GM21390 (cell line): ENCODE data around the gene MAP2K2.
"Not testable (repeated sequence)": the region's sequence is repeated elsewhere in the genome, so short reads cannot be mapped to it uniquely, and the experiment has no call there.

Experiments
- ATAC-seq: cut with Tn5 transposase; IDR thresholded peaks from one replicate; pipeline ENCODE4 v1.9.1; 2021; ENCODE audit not compliant: unreplicated experiment

MAP2K2 gene

GRCh38 chr19:4134351-4134750 is 10.4 kb upstream of the MAP2K2 start:
- no peak for ATAC-seq

GRCh38 chr19:4130744-4131438 is 7.0 kb upstream of the MAP2K2 start:
- no peak for ATAC-seq

- not testable (repeated sequence) for ATAC-seq
These were observed 5.1 kb upstream of the MAP2K2 start for GRCh38 chr19:4129050-4129449.

- ATAC-seq, result not testable (repeated sequence)
These were observed 3.4 kb upstream of the MAP2K2 start for GRCh38 chr19:4127322-4127721.

- no peak for ATAC-seq
These were observed 716 bp upstream of the MAP2K2 start for GRCh38 chr19:4124638-4125037.

DNA sequence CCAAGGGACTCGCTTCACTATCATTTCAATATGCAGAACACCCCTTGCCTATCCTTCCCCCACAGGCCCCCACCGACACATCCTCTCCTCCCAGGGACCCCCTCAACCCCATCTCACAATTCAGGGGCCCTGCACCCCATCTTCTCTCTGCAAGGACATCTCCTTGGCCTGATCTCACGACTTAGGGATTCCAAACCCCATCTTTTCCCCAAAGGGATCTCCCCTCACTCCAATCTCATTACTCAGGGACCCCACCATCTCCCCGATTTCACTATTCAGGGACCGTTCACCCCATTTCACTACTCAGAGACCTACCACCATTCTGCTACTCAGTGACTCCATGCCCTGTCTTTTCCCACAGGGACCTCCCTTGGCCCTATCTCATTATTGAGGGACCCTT is 1.4 kb downstream of the MAP2K2 start:
- ATAC-seq, result no peak

DNA sequence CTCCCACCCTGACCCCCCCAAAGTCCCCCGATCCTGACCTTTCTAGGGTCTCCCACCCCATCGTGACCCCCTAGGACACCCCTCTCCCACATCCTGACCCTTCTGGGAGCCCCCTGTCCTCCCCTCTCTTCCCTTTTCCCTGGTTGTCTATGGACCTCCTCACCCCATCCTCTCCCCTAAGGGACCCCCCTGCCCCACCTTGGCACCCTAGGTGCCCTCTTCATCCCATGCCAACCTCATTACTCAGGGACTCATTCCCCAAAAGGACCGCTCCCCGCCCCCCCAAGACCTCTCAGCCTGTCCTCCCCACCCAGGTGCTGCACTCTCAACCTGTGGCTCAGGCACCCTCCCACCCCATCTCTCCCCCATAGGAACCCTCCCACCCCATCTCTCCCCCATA is 2.1 kb downstream of the MAP2K2 start:
- ATAC-seq, result no peak

- no peak for ATAC-seq
These were observed 2.7 kb downstream of the MAP2K2 start for GRCh38 chr19:4121273-4121612.

- ATAC-seq, result no peak
These were observed 3.2 kb downstream of the MAP2K2 start for GRCh38 chr19:4120559-4121272.

- ATAC-seq, result no peak
These were observed 4.2 kb downstream of the MAP2K2 start for GRCh38 chr19:4119763-4120162.

- ATAC-seq, result no peak
These were observed 8.0 kb downstream of the MAP2K2 start for GRCh38 chr19:4115818-4116385.

DNA sequence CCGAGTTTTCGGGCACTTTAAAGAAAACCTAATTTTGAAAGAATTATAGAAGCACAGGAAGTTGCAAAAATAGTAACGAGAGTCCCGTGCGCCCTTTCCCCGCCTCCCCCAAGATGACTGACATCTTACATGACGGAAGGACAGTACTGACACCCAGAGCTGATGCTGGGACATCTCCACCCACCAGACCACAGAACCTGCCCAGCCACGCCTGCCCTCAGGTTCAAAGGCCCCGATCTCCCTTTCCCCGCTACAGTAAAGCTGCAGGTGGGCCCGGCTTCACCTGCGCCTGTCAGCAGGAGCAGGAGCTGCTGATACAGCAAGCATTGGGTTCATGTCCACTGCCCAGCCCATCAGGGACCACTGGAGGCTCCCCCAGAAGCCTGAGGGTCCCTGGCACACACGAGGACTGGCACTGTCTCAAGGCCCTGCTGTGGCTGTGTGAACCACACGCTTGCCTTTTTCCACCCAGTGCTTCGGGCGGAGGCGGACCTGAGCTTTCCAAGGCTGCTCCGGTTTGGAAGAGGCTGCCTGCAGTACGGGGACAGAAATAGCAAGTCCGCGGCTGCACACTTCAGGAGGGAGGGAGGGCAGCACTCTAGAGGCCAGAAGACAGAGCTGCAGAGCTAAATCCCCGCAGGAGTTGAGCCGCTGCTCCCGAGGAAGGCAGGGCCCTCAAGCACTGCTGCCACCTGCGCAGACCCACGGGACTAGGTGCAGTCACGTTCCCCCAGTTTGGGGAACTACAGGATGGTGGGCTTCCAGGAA is 8.7 kb downstream of the MAP2K2 start:
- ATAC-seq, result peak; percentile 69

DNA sequence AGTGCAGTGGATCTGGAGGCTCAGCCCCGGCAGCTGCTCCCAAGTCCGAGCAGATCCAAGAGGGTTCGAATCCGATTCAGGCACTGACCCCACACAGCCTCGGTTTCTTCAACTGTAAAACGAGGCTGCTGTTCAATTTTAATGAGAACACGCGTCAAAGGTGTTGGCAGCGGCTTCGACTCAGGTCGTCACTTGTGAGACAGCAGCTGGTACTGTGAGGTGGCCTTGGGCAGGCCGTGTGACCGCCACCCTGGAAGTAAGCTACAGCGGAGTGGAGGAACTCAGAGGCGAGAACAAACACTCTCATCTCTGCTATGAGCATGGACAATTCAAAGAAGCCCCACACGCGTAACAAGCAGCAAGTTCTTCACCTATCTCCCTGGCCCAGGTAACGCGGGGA is 9.7 kb downstream of the MAP2K2 start:
- ATAC-seq, result no peak

DNA sequence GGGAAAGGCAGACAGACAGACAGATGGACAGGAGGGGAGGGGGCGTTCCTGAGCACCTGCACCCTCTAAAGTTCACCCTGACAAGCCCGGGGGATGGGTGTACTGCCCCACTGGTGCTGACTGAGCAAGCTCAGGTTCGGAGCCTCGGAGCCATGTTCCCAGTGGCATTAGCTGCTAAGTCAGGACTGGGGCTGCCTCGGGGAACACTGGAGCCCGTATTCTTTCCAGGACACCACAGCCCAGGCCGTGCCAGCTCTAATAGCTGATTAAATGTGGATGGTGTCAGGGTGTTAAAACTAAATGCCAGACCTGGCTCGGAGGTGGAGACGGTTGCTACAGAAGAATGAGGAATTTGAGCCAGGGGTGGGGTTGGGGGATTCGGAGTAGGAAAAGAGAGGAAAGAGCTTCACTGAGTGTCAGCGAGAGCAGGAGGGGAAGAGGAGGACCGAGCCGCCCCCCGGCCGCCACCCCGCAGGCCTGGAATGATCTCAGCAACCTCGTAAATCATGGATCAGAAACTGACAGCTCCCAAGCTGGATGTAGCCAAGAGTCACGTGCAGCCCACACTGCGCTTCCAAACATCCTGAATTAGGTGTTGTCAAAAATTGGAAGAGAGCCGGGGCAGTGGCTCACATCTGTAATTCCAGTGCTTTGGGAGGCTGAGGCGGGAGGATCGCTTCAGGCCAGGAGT is 10.4 kb downstream of the MAP2K2 start:
- ATAC-seq, result no peak

DNA sequence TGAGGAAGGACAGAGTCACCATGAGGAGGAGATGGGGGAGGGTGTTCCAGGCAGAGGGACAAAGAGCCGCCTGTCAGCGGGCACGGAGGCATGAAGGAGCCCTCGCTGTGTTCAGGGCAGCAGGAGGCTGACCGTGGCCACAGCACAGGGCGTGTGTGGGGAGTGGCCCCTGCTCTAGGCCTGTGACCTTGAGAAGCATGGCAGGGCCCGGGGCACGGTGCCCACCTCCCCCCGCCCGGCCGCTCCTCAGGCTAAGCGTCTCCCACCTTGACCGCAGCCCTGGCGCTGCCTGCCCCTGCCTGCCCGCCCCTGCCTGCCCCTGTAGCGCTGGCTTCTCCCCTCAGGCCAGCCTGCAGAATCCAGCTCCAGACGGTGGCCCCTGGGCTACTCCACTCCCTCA is 11.6 kb downstream of the MAP2K2 start:
- ATAC-seq, result no peak

- ATAC-seq, result no peak
These were observed 14.3 kb downstream of the MAP2K2 start for GRCh38 chr19:4109626-4109945.

DNA sequence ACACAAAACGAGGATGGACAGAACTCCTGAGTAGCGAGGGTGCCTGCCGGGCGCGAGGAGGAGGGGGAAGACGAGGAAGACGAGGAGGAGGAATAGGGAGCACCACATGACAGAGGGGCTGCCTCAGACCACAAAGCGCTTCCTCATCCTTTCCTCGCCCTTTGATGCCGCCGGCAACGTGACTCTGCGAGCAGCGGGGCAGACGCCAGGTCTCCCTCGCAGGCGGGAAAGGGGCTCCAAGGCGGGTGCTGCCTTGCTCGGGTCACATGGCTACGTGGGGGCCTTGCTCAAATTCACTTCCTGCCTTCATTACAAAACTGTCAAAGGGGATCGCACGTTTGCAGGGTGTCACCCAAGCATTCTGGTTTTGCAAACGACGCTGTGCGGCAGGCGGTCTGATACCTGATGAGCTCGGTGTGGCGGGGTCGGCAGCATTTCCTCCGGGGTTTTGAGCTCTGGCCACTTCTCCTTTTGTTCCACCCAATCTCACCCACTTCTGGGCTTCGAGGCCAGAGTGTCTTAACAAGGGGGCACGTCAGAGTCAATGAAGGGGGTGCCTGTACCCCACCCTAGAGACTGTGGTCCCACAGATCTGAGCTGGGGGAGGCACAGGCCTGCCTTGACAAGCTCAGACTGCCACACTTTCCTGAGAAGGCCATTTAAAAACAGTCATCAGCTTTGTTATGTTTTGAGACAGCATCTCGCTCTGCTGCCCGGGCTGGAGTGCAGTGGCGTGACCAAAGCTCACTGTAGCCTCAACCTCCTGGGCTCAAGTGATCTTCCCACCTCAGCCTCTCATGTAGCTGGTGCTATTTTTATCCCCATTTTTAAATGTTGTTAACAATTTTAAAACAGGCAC is 14.9 kb downstream of the MAP2K2 start:
- peak; percentile 52 for ATAC-seq

DNA sequence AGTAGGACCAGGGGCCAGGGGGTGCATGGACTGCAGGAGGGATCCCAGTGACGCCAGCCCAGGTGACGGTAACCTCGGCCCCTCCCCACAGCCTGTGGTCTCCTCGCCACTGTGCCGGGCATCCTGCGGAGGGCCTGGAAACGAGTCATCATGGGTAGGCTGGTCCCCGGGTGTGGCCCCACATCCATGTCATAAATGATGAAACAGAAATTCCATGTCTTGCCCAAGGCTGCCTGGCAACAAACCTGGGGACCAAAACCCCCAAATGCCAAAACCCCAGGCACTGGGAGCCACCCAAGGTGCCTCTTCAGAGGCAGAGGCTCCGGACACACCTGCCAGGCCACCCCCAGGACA is 20.9 kb downstream of the MAP2K2 start:
- no peak for ATAC-seq

- ATAC-seq, result no peak
These were observed 21.4 kb downstream of the MAP2K2 start for GRCh38 chr19:4102339-4103079.

DNA sequence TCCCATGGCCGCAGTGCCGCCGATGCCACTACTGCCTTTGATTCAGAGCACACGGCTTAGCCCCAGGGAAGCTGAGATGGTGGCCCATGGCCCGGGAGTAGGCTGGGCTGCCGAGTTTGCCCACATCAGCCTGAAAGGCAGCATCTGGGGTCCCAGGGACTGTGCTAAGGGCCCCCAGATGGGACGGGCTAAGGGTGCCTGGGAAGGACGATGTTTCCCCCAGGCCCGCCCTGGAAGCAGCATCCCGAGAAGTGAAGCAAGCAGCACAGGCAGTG is 22.5 kb downstream of the MAP2K2 start:
- no peak for ATAC-seq
